ENCODE results near the gene RASSF8.

Gene RASSF8

DNA sequence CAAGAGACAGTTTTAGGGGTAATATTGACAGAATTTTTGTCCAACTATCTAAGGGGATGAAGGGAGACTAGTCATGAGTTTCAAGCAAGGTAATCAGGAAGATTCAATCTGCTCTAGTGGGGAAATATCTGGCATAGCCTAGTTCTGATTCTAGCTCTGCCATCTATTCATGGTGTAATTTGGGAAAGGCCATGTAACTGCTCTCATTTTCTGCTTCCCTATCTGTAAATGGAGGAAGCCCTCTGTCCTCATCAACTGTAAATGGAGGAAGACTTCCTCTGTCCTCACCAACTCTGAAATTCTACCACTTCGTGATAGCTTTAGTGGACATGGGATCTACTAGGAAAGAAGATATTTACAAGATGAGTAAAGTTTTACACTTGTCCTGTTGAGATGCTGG lies 128.5 kb downstream of the RASSF8 start:
- H3K27me3 ChIP-seq (ENCODE audit: control insufficient read depth, low read length), result no peaks in the 10 kb centered on the region
- H3K4me3 ChIP-seq (ENCODE audit: low read length), result no peak overlapping the region
- H3K9me3 ChIP-seq (ENCODE audit: control insufficient read depth, insufficient read depth, low read length), result peaks cover 3% of the 10 kb centered on the region; the same call in 1 of the 2 replicates
- no peaks in the 10 kb centered on the region for H3K4me1 ChIP-seq (ENCODE audit: control insufficient read depth, low read length)
- H3F3A ChIP-seq (ENCODE audit: control insufficient read depth, insufficient read depth), result no peaks in the 10 kb centered on the region
- H3K9me2 ChIP-seq (replicated peaks; ENCODE audit: control insufficient read depth, low read length), result no peaks in the 10 kb centered on the region
- TF ChIP-seq, protein P1, sequence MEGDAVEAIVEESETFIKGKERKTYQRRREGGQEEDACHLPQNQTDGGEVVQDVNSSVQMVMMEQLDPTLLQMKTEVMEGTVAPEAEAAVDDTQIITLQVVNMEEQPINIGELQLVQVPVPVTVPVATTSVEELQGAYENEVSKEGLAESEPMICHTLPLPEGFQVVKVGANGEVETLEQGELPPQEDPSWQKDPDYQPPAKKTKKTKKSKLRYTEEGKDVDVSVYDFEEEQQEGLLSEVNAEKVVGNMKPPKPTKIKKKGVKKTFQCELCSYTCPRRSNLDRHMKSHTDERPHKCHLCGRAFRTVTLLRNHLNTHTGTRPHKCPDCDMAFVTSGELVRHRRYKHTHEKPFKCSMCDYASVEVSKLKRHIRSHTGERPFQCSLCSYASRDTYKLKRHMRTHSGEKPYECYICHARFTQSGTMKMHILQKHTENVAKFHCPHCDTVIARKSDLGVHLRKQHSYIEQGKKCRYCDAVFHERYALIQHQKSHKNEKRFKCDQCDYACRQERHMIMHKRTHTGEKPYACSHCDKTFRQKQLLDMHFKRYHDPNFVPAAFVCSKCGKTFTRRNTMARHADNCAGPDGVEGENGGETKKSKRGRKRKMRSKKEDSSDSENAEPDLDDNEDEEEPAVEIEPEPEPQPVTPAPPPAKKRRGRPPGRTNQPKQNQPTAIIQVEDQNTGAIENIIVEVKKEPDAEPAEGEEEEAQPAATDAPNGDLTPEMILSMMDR (IDR thresholded peaks at IDR 0.05; ENCODE audit: low read depth, low read length, poor library complexity, severe bottlenecking), result no peak
- no peak for TF ChIP-seq EZH2phosphoT487 (IDR thresholded peaks at IDR 0.05; ENCODE audit: borderline replicate concordance, low read length)
- H3K36me3 ChIP-seq (ENCODE audit: control insufficient read depth, low read length), result no peaks in the 10 kb centered on the region
- H4K20me1 ChIP-seq (ENCODE audit: control insufficient read depth, insufficient read depth, low read depth, low read length), result no peaks in the 10 kb centered on the region
- no peak overlapping the region for H3K27ac ChIP-seq (ENCODE audit: low read depth, low read length)
- no peaks in the 10 kb centered on the region for H3K79me2 ChIP-seq (ENCODE audit: control insufficient read depth, low read length)
- no peak overlapping the region for H3K4me2 ChIP-seq (ENCODE audit: low read length)

DNA sequence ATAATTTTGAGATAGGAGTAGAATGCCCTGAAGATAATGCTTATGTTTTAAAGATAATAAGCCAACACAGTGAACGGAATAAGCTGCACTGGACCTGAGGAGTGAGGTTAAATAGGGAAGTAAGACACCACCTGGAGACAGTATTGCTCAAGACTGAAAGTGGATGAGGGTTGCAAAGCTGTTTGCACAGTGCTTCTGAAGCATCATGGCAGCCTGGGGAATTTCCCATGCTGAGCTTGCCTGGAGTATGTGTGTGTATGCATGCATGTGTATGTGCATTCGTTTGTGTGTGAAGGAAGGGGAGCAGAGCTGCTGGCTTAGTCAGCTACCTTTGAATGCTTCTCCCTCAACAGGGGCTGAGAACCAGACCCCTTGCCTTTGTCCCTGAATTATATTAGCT lies 130.5 kb downstream of the RASSF8 start:
- H3K36me3 ChIP-seq (ENCODE audit: control insufficient read depth, low read length), result no peaks in the 10 kb centered on the region
- no peaks in the 10 kb centered on the region for H3K27me3 ChIP-seq (ENCODE audit: control insufficient read depth, low read length)
- TF ChIP-seq, protein P1 (IDR thresholded peaks at IDR 0.05; ENCODE audit: low read depth, low read length, poor library complexity, severe bottlenecking), result no peak
- TF ChIP-seq EZH2phosphoT487 (IDR thresholded peaks at IDR 0.05; ENCODE audit: borderline replicate concordance, low read length), result no peak
- no peaks in the 10 kb centered on the region for H3K9me2 ChIP-seq (replicated peaks; ENCODE audit: control insufficient read depth, low read length)
- H3K4me3 ChIP-seq (ENCODE audit: low read length), result no peak overlapping the region
- no peaks in the 10 kb centered on the region for H3F3A ChIP-seq (ENCODE audit: control insufficient read depth, insufficient read depth)
- H3K9me3 ChIP-seq (ENCODE audit: control insufficient read depth, insufficient read depth, low read length), result no peaks in the 10 kb centered on the region
- H3K4me2 ChIP-seq (ENCODE audit: low read length), result no peak overlapping the region
- no peaks in the 10 kb centered on the region for H3K4me1 ChIP-seq (ENCODE audit: control insufficient read depth, low read length)
- no peaks in the 10 kb centered on the region for H4K20me1 ChIP-seq (ENCODE audit: control insufficient read depth, insufficient read depth, low read depth, low read length)
- no peak overlapping the region for H3K27ac ChIP-seq (ENCODE audit: low read depth, low read length)
- no peaks in the 10 kb centered on the region for H3K79me2 ChIP-seq (ENCODE audit: control insufficient read depth, low read length)

DNA sequence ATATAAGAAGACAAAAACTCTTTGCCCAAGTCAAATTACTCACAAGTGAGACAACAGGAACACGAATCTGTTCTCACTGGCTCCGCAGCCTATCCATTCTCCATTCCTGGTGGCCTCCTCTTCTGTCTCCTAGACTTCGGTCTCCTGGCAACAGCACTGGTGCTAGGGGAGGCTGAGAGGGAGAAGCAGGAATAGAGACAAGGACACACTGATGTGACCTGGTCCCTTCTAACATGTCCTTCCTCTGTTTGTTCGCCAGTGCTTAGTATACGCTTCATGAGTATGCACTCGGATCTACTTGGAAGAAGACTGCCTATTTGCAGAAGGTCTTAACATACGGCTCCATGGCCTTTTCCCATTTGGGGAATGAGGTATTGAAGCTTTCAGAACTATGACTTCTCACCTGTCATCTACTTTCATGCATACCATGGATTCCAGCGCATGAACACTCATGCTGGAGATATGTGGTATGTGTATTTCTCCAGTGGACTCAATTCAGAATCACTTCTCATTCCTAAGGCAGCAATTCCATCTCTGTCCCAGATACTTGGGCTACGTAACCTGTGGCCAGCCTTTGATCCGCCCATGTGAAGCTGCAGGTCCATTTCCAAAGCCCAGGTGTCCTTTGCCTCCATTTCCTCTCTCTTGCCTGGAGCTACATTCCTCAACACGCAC lies 132.5 kb downstream of the RASSF8 start:
- TF ChIP-seq, protein P1 (IDR thresholded peaks at IDR 0.05; ENCODE audit: low read depth, low read length, poor library complexity, severe bottlenecking), result no peak
- TF ChIP-seq EZH2phosphoT487 (IDR thresholded peaks at IDR 0.05; ENCODE audit: borderline replicate concordance, low read length), result no peak
- H3K27ac ChIP-seq (ENCODE audit: low read depth, low read length), result no peak overlapping the region

More for the DNA sequence above, 132.5 kb downstream of the RASSF8 start:
- H3F3A ChIP-seq (ENCODE audit: control insufficient read depth, insufficient read depth), result no peaks in the 10 kb centered on the region
- no peak overlapping the region for H3K4me3 ChIP-seq (ENCODE audit: low read length)
- no peaks in the 10 kb centered on the region for H3K36me3 ChIP-seq (ENCODE audit: control insufficient read depth, low read length)
- H3K4me2 ChIP-seq (ENCODE audit: low read length), result no peak overlapping the region
- no peaks in the 10 kb centered on the region for H4K20me1 ChIP-seq (ENCODE audit: control insufficient read depth, insufficient read depth, low read depth, low read length)
- H3K79me2 ChIP-seq (ENCODE audit: control insufficient read depth, low read length), result no peaks in the 10 kb centered on the region
- H3K27me3 ChIP-seq (ENCODE audit: control insufficient read depth, low read length), result no peaks in the 10 kb centered on the region; the same call in 1 of the 2 replicates
- H3K9me2 ChIP-seq (replicated peaks; ENCODE audit: control insufficient read depth, low read length), result no peaks in the 10 kb centered on the region
- H3K9me3 ChIP-seq (ENCODE audit: control insufficient read depth, insufficient read depth, low read length), result no peaks in the 10 kb centered on the region
- H3K4me1 ChIP-seq (ENCODE audit: control insufficient read depth, low read length), result no peaks in the 10 kb centered on the region

Measured in DOHH2 (cell line).